Osteoblast (primary cell): ENCODE measurements around the gene NMNAT3. TPM values are rescaled to one million over a fixed set of nuclear protein-coding genes. Genes with fewer than 3 reads are reported as not detected.

Experiments used
- DNase-seq: peaks from one replicate; pipeline ENCODE4 v3.0.0; 2011; ENCODE audit warnings: low spot score, mixed read lengths; ENCODE audit not compliant: insufficient read length; ENCODE audit errors: missing footprints
- H2AFZ ChIP-seq: 2 replicates; pipeline ENCODE4 v1.6.0; 2011; ENCODE audit warnings: mild to moderate bottlenecking, low read length
- H3K27ac ChIP-seq: 2 replicates; pipeline ENCODE4 v1.5.1; 2011; ENCODE audit warnings: mild to moderate bottlenecking, low read depth, low read length, moderate library complexity
- H3K27me3 ChIP-seq: 2 replicates; pipeline ENCODE4 v1.6.0; 2012; ENCODE audit warnings: mild to moderate bottlenecking, control low read depth, inconsistent platforms, low read length, moderate library complexity; ENCODE audit not compliant: insufficient read depth
- H3K36me3 ChIP-seq: 2 replicates; pipeline ENCODE4 v1.5.1; 2011; ENCODE audit warnings: mild to moderate bottlenecking, low read length, control low read depth, moderate library complexity; ENCODE audit not compliant: insufficient read depth
- H3K4me1 ChIP-seq: 2 replicates; pipeline ENCODE4 v1.5.1; 2011; ENCODE audit warnings: mild to moderate bottlenecking, low read length, control low read depth, moderate library complexity; ENCODE audit not compliant: insufficient read depth
- H3K4me2 ChIP-seq: 2 replicates; pipeline ENCODE4 v1.6.0; 2011; ENCODE audit warnings: mild to moderate bottlenecking, low read length; ENCODE audit not compliant: insufficient read depth
- H3K4me3 ChIP-seq: fragments of 200-600 bp; sonication (generic); 3 replicates; pipeline ENCODE4 v1.5.1; 2012; ENCODE audit warnings: mild to moderate bottlenecking, low read length, inconsistent platforms; ENCODE audit not compliant: insufficient read depth
- H3K79me2 ChIP-seq: 2 replicates; pipeline ENCODE4 v1.6.0; 2012; ENCODE audit warnings: mild to moderate bottlenecking, low read length, control low read depth, inconsistent platforms; ENCODE audit not compliant: insufficient read depth
- H3K9me3 ChIP-seq: 2 replicates; pipeline ENCODE4 v1.5.1; 2011; ENCODE audit warnings: low read depth, low read length, control low read depth
- H4K20me1 ChIP-seq: 2 replicates; pipeline ENCODE4 v1.6.0; 2012; ENCODE audit warnings: mild to moderate bottlenecking, low read length, control low read depth; ENCODE audit not compliant: insufficient read depth
- total RNA-seq: library from RNA; depleted of rRNA; stranded (reverse); fragments of >200 nt; gene quantifications from 2 replicates; pipeline ENCODE4 v1.2.3, GENCODE V29; 2012
- TF ChIP-seq, protein P1 (sequence below): IDR thresholded peaks from 2 replicates; pipeline ENCODE4 v1.5.1; 2011; ENCODE audit warnings: mild to moderate bottlenecking, low read depth, low read length, moderate library complexity; ENCODE audit errors: extremely low read depth

The NMNAT3 gene
- total RNA-seq, 1 donor, result 0.36 TPM

DNA sequence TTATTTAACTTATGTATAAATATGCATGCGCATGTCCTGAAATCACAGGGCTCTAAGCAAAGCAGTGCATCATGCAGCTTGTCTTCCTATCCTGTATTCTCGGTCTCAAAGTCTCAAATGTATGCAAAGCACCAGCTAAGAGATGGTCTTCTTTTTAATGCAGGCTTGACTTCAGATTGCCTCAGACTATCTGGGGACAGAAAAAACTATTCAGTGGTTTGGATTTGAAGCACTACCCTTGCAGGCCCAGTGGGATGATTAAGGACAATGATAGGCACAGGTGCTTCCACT lies 18.5 kb upstream of the NMNAT3 start:
- Histone ChIP-seq H3K27me3 (no peaks in the 10 kb centered on the region), H3K79me2 (no peaks in the 10 kb centered on the region), H3K4me1 (no peaks in the 10 kb centered on the region), H2AFZ (no peak overlapping the region), H3K4me2 (no peak overlapping the region), H3K27ac (no peak overlapping the region), H3K36me3 (no peaks in the 10 kb centered on the region), H3K4me3 (no peak overlapping the region), H4K20me1 (no peaks in the 10 kb centered on the region), H3K9me3 (no peaks in the 10 kb centered on the region)
- TF ChIP-seq, protein P1, sequence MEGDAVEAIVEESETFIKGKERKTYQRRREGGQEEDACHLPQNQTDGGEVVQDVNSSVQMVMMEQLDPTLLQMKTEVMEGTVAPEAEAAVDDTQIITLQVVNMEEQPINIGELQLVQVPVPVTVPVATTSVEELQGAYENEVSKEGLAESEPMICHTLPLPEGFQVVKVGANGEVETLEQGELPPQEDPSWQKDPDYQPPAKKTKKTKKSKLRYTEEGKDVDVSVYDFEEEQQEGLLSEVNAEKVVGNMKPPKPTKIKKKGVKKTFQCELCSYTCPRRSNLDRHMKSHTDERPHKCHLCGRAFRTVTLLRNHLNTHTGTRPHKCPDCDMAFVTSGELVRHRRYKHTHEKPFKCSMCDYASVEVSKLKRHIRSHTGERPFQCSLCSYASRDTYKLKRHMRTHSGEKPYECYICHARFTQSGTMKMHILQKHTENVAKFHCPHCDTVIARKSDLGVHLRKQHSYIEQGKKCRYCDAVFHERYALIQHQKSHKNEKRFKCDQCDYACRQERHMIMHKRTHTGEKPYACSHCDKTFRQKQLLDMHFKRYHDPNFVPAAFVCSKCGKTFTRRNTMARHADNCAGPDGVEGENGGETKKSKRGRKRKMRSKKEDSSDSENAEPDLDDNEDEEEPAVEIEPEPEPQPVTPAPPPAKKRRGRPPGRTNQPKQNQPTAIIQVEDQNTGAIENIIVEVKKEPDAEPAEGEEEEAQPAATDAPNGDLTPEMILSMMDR, result no peak
- DNase-seq, result no peak

DNA sequence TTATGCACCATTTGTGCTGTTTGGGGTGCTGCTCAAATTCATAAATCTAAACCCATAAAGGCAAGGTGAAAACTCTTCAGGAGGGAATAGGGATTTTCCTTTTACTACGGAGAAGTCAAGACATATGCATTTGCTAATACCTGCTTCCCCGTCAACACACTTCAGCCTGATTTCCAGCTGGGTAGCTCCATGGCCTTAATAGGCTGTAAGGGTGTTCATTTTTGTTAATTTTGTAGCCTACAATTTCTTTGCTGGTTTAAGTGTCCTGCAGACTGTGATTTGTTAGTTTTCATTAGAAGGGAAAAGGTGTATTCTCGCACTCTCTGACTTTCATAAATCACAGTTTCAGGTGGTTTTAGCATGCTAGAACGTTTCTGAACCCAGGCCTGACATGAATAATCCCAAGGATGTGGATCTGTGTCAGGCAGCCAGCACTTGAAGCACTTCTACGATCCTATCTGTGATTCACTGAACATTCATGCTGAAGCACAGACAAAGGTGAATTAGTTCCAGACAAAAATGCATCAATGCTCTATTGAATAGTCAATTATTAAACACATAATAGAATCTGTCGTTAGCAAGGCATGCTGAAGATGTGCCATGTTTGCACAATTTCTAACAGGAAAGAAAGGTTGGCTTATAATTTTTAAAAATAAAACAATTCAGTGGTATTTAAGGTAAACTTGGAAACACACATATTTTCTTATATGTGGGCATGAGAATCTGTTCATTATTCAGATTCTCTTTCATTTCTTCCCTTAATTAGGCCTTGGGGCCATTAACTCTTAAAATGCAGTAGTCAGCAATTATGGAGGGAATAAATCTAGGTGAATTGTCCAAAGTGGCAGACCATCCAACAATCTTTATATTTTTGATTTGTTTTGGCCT lies 17.9 kb upstream of the NMNAT3 start:
- Histone ChIP-seq H4K20me1 (no peaks in the 10 kb centered on the region), H3K9me3 (no peaks in the 10 kb centered on the region), H3K79me2 (no peaks in the 10 kb centered on the region), H3K4me1 (no peaks in the 10 kb centered on the region), H3K4me3 (no peak overlapping the region), H3K36me3 (no peaks in the 10 kb centered on the region), H3K4me2 (no peak overlapping the region), H3K27ac (no peak overlapping the region), H3K27me3 (no peaks in the 10 kb centered on the region), H2AFZ (no peak overlapping the region)
- TF ChIP-seq, protein P1, result no peak
- DNase-seq, result no peak

DNA sequence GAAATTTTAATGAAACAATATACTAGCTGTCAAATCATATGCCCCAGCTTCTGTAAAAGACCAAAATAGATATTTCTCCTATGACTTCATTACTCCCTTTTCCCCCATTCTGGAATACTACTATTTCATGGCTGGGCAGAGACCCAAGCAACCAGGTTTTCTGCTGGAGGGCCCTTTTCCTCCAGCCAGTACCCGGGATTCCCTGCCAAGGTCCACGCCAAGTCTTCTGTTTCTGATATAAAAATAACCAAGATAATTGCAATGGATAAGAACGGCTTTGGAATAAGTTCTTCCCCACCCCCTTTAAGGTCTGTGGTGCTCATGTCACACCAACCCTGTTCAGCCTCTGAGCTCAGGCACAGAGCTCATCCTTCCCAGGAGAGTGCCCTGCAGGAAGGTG lies 17.2 kb upstream of the NMNAT3 start:
- H3K4me1 ChIP-seq, result no peaks in the 10 kb centered on the region
- H3K27me3 ChIP-seq, result no peaks in the 10 kb centered on the region
- H3K79me2 ChIP-seq, result no peaks in the 10 kb centered on the region
- H3K36me3 ChIP-seq, result no peaks in the 10 kb centered on the region
- no peaks in the 10 kb centered on the region for H3K9me3 ChIP-seq
- no peak overlapping the region for H3K27ac ChIP-seq
- H3K4me3 ChIP-seq, result no peak overlapping the region
- TF ChIP-seq, protein P1, result no peak
- DNase-seq, result no peak
- H3K4me2 ChIP-seq, result no peak overlapping the region
- H4K20me1 ChIP-seq, result no peaks in the 10 kb centered on the region
- H2AFZ ChIP-seq, result no peak overlapping the region

DNA sequence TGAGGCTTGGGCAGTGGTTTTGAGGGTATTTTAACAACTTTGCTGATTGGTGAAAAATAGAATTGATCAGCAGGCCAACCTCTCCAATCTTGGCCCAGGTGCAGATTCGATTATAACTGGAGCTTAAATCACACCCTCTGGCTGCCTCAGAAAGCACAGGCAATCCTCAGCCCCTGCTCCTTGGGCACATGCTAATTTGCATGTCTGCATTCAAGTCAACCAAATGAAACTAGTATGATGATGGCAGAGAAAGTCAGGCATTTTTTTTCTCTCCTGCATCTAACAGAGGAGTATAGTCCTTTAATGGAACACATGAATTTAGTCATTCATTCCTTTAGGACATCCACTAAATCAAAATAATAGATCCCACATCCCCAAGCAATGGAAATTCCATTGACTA lies 16.8 kb upstream of the NMNAT3 start:
- Histone ChIP-seq H4K20me1 (no peaks in the 10 kb centered on the region), H3K79me2 (no peaks in the 10 kb centered on the region), H3K27me3 (no peaks in the 10 kb centered on the region), H3K4me1 (no peaks in the 10 kb centered on the region), H3K9me3 (no peaks in the 10 kb centered on the region), H3K4me2 (no peak overlapping the region), H2AFZ (no peak overlapping the region), H3K27ac (no peak overlapping the region), H3K4me3 (no peak overlapping the region), H3K36me3 (no peaks in the 10 kb centered on the region)
- DNase-seq, result no peak
- TF ChIP-seq, protein P1, result no peak
